PFSK-1 (cell line): ENCODE results near the gene LZTR1.

Source experiments
- FOXP2 ChIP-seq: optimal IDR thresholded peaks from 2 replicates; pipeline ENCODE3; 2011; ENCODE audit warnings: borderline replicate concordance, control low read depth, inconsistent platforms; ENCODE audit not compliant: insufficient read depth; ENCODE audit errors: extremely low read length, extremely low read depth
- POLR2AphosphoS5 ChIP-seq: IDR thresholded peaks from 2 replicates; pipeline ENCODE4 v1.6.1; 2012; ENCODE audit warnings: low read depth, mild to moderate bottlenecking, control low read depth, low read length, moderate library complexity
- REST ChIP-seq, 2 experiments: IDR thresholded peaks; 2 replicates each; pipeline versions ENCODE4 v1.6.1 to v1.8.0; 2011 to 2012; ENCODE audit warnings: low read depth in 2 of 2, low read length in 2 of 2, control low read depth in 1 of 2, inconsistent platforms in 1 of 2, mild to moderate bottlenecking in 1 of 2, moderate library complexity in 1 of 2; ENCODE audit not compliant: insufficient read depth in 1 of 2
- SIN3A ChIP-seq: IDR thresholded peaks from 2 replicates; pipeline ENCODE4 v1.6.1; 2012; ENCODE audit warnings: mild to moderate bottlenecking, low read length, moderate library complexity, borderline replicate concordance; ENCODE audit not compliant: insufficient read depth
- TAF1 ChIP-seq: IDR thresholded peaks from 2 replicates; pipeline ENCODE4 v1.6.1; 2012; ENCODE audit warnings: low read length, control low read depth, borderline replicate concordance; ENCODE audit not compliant: insufficient read depth

LZTR1 gene

GRCh38 chr22:21018314-21018713 lies 36.2 kb downstream of the LZTR1 start:
- TF ChIP-seq SIN3A, result no peak
- no peak for TF ChIP-seq REST (IDR thresholded peaks at IDR 0.05; ENCODE audit: insufficient read depth in 1 of 2, low read depth in 2 of 2, low read length in 2 of 2)
- no peak for TF ChIP-seq TAF1
- no peak for TF ChIP-seq POLR2AphosphoS5
- TF ChIP-seq FOXP2, result no peak

GRCh38 chr22:21020802-21021429 lies 38.8 kb downstream of the LZTR1 start:
- TF ChIP-seq FOXP2 (no peak), SIN3A (no peak)

GRCh38 chr22:21022507-21022906 lies 40.4 kb downstream of the LZTR1 start:
- no peak for TF ChIP-seq REST (IDR thresholded peaks at IDR 0.05; ENCODE audit: insufficient read depth in 1 of 2, low read depth in 2 of 2, low read length in 2 of 2)
- TF ChIP-seq FOXP2, result no peak
- TF ChIP-seq SIN3A, result no peak
- TF ChIP-seq POLR2AphosphoS5, result no peak
- TF ChIP-seq TAF1, result no peak

GRCh38 chr22:21022955-21023614 lies 41.0 kb downstream of the LZTR1 start:
- no peak for TF ChIP-seq SIN3A
- no peak for TF ChIP-seq FOXP2
- TF ChIP-seq TAF1, result no peak
- no peak for TF ChIP-seq REST (IDR thresholded peaks at IDR 0.05; ENCODE audit: insufficient read depth in 1 of 2, low read depth in 2 of 2, low read length in 2 of 2)
- TF ChIP-seq POLR2AphosphoS5, result no peak

- TF ChIP-seq POLR2AphosphoS5 (no peak), TAF1 (no peak), REST (IDR thresholded peaks at IDR 0.05; ENCODE audit: insufficient read depth in 1 of 2, low read depth in 2 of 2, low read length in 2 of 2) (no peak), SIN3A (no peak), FOXP2 (no peak)
Measured at GRCh38 chr22:21025266-21025665, 43.2 kb downstream of the LZTR1 start.
